HUES64 (cell line): ENCODE results near the gene BACH2.
"Not testable (repeated sequence)": the region's sequence is repeated elsewhere in the genome, so short reads cannot be mapped to it uniquely, and the experiment has no call there.

Source experiments
- H3K27ac ChIP-seq: 2 replicates; pipeline ENCODE4 v1.7.0; 2013; ENCODE audit warnings: low read depth, low read length, inconsistent platforms
- H3K27me3 ChIP-seq: 2 replicates; pipeline ENCODE4 v1.6.1; 2013; ENCODE audit warnings: mild to moderate bottlenecking, low read length; ENCODE audit not compliant: insufficient read depth
- H3K36me3 ChIP-seq: 2 replicates; pipeline ENCODE4 v1.6.1; 2013; ENCODE audit warnings: mild to moderate bottlenecking, low read length; ENCODE audit not compliant: insufficient read depth
- H3K4me1 ChIP-seq: 2 replicates; pipeline ENCODE4 v1.6.1; 2013; ENCODE audit warnings: mild to moderate bottlenecking, low read length, moderate library complexity; ENCODE audit not compliant: insufficient read depth
- H3K4me3 ChIP-seq: 2 replicates; pipeline ENCODE4 v1.5.1; 2013; ENCODE audit warnings: mild to moderate bottlenecking, low read length, moderate library complexity
- H3K9ac ChIP-seq: 2 replicates; pipeline ENCODE4 v1.6.1; 2013; ENCODE audit warnings: mild to moderate bottlenecking, low read depth, low read length
- H3K9me3 ChIP-seq: 2 replicates; pipeline ENCODE4 v1.6.1; 2013; ENCODE audit warnings: low read depth, low read length; ENCODE audit not compliant: insufficient read depth
- WGBS: fragments of 150-250, 120-280 bp; methylation state at CpG from one replicate; pipeline ENCODE4 v1.1.7; 2013; ENCODE audit warnings: missing lambda C conversion rate; 5-methylcytosine and 5-hydroxymethylcytosine counted together

BACH2 gene

DNA sequence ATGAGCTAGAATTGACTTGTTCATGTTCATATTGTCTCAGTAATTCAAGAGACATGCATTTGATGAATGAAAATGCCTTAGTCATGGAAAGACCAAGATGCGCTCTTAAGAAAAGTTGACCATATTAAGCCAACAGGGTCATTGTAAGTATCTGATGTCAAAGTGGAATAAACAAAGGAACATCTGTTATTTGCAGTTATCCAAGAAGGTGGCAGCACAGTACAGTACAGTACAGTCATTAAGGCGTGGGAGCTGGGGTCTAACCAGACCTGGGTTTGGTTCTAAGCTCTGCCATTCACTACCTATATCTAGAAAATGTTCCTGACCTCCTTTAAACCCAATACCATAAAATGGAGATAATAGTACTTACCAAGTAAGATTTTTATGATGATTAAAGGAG is 178.1 kb downstream of the BACH2 start:
- Histone ChIP-seq H3K27me3 (no peaks in the 10 kb centered on the region), H3K36me3 (no peaks in the 10 kb centered on the region), H3K4me3 (no peak overlapping the region), H3K9me3 (peaks cover 2% of the 10 kb centered on the region; the same call in 1 of the 2 replicates), H3K9ac (no peak overlapping the region), H3K4me1 (no peaks in the 10 kb centered on the region; the same call in 1 of the 2 replicates), H3K27ac (no peak overlapping the region)
- 93% methylated on average over 2 of the region's 2 CpGs for WGBS

GRCh38 chr6:90118069-90118468 is 178.6 kb downstream of the BACH2 start:
- WGBS: 94% methylated on average over 1 of the region's 1 CpG
- Histone ChIP-seq H3K27me3 (no peaks in the 10 kb centered on the region), H3K9me3 (peaks cover 7% of the 10 kb centered on the region; the same call in 1 of the 2 replicates), H3K4me3 (no peak overlapping the region), H3K9ac (no peak overlapping the region), H3K4me1 (no peaks in the 10 kb centered on the region; the same call in 1 of the 2 replicates), H3K27ac (no peak overlapping the region), H3K36me3 (no peaks in the 10 kb centered on the region)

GRCh38 chr6:90116126-90116525 is 180.5 kb downstream of the BACH2 start:
- not testable (repeated sequence) for H3K27ac ChIP-seq, H3K27me3 ChIP-seq, H3K4me1 ChIP-seq, H3K9ac ChIP-seq, H3K9me3 ChIP-seq, H3K4me3 ChIP-seq, H3K36me3 ChIP-seq
- 90% methylated on average over 3 of the region's 3 CpGs for WGBS

GRCh38 chr6:90113389-90113788 is 183.3 kb downstream of the BACH2 start:
- no peaks in the 10 kb centered on the region for H3K27me3 ChIP-seq
- H3K27ac ChIP-seq: no peak overlapping the region
- no peaks in the 10 kb centered on the region; the same call in 1 of the 2 replicates for H3K4me1 ChIP-seq
- no peak overlapping the region for H3K4me3 ChIP-seq
- H3K9me3 ChIP-seq: peaks cover 8% of the 10 kb centered on the region; the same call in 1 of the 2 replicates
- H3K36me3 ChIP-seq: no peaks in the 10 kb centered on the region
- H3K9ac ChIP-seq: no peak overlapping the region

DNA sequence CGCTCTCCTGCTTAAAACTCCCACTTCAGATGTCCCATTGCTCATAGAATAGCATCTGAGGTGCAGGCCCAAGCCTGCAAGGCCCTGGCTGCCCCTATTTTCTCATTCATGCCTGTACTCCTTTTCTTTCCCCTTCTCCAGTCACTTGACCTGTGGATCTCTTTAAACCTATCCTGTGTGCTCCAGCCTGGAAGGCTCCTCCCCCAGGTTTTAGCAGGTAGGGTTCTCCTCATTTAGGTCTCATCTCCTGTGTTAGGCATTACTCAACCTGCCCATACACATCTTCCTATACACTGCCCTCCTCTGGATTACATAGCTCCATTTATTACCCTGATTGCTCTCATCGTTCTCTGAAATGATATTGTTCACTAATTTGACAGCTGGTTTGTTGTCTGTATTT is 185.3 kb downstream of the BACH2 start:
- no peak overlapping the region for H3K27ac ChIP-seq
- peaks cover 8% of the 10 kb centered on the region; the same call in 1 of the 2 replicates for H3K9me3 ChIP-seq
- no peaks in the 10 kb centered on the region for H3K4me1 ChIP-seq
- no peak overlapping the region for H3K9ac ChIP-seq
- WGBS: 98% methylated on average over 2 of the region's 2 CpGs
- no peak overlapping the region for H3K4me3 ChIP-seq
- H3K27me3 ChIP-seq: no peaks in the 10 kb centered on the region
- no peaks in the 10 kb centered on the region for H3K36me3 ChIP-seq

GRCh38 chr6:90110971-90111370 is 185.7 kb downstream of the BACH2 start:
- WGBS: 96% methylated on average over 5 of the region's 5 CpGs
- Histone ChIP-seq H3K9ac (no peak overlapping the region), H3K4me3 (no peak overlapping the region), H3K9me3 (peaks cover 8% of the 10 kb centered on the region; the same call in 1 of the 2 replicates), H3K36me3 (no peaks in the 10 kb centered on the region), H3K4me1 (no peaks in the 10 kb centered on the region), H3K27ac (no peak overlapping the region), H3K27me3 (no peaks in the 10 kb centered on the region)

DNA sequence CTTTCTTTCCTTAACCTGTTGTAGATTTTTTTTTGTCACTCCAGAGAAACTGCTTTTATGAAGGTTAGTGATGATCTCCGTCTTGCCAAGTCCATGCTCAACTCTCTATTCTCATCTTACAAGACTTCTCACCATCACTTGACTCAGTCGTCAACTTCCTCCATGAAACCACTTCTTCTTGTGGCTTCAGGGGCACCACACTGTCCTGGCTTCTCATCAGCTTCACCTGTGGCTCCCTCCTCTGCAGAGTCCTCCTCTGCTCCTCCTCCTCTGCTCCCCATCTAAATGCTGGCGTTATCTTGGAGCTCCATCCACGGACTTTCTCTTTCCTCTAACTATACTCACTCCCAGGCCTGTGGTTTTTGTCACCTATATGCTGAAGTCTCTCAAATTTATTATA is 187.5 kb downstream of the BACH2 start:
- no peak overlapping the region for H3K9ac ChIP-seq
- no peaks in the 10 kb centered on the region for H3K36me3 ChIP-seq
- no peaks in the 10 kb centered on the region for H3K27me3 ChIP-seq
- no peak overlapping the region for H3K4me3 ChIP-seq
- H3K27ac ChIP-seq: no peak overlapping the region
- H3K9me3 ChIP-seq: peaks cover 8% of the 10 kb centered on the region; the same call in 1 of the 2 replicates
- WGBS: 81% methylated on average over 4 of the region's 4 CpGs
- H3K4me1 ChIP-seq: no peaks in the 10 kb centered on the region

DNA sequence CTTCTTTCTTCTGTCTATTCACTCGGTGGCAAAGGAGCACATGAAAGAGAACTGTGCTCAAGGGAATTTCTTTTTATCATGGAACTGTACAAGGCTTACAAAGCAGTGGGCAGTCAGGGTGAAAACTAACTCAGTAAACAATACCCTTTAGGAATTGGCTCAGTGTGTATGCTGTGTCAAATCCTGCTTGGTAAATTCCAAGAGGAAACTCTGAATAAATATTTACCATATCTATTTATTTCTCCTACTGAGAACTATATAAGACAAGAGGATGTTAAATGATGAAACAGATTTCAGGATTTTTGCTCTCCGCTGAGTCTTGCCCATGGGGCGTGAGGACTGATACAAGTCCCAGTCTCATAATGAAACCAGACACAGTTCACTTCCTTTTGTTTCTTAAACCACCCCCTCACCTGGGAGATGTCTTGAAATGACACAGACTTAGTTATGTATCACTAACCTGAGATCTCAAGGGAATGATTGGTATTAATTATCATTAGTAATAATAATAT is 188.8 kb downstream of the BACH2 start:
- 94% methylated on average over 3 of the region's 3 CpGs for WGBS
- no peak overlapping the region for H3K4me3 ChIP-seq
- no peak overlapping the region for H3K27ac ChIP-seq
- no peak overlapping the region for H3K9ac ChIP-seq
- H3K27me3 ChIP-seq: no peaks in the 10 kb centered on the region
- H3K4me1 ChIP-seq: no peaks in the 10 kb centered on the region
- no peaks in the 10 kb centered on the region for H3K36me3 ChIP-seq
- H3K9me3 ChIP-seq: no peaks in the 10 kb centered on the region

DNA sequence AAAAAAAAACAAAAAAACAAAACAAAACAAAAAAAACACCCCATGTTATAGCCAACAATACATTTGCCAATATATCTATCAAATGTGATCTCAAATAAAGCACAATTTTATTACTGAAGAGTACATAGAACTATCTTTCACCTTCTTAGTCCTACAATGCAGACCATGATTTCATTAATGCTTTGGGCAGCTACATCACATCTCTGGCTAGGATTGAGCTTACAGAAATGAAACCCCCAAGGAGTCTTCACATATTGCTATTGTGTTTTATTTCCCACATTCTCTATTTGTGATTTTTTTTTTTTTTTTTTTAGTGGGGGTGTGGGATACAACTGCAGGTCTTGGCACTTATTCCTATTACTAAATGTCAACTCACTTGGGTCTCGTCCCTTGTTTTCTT is 189.3 kb downstream of the BACH2 start:
- Histone ChIP-seq H3K4me3 (no peak overlapping the region), H3K27ac (no peak overlapping the region), H3K36me3 (no peaks in the 10 kb centered on the region), H3K27me3 (no peaks in the 10 kb centered on the region), H3K9ac (no peak overlapping the region), H3K4me1 (no peaks in the 10 kb centered on the region), H3K9me3 (no peaks in the 10 kb centered on the region)
- WGBS: 94% methylated on average over 1 of the region's 1 CpG

- H3K27ac ChIP-seq: no peak overlapping the region
- 99% methylated on average over 3 of the region's 3 CpGs for WGBS
- no peaks in the 10 kb centered on the region for H3K4me1 ChIP-seq
- no peak overlapping the region for H3K9ac ChIP-seq
- H3K9me3 ChIP-seq: no peaks in the 10 kb centered on the region
- H3K27me3 ChIP-seq: no peaks in the 10 kb centered on the region
- H3K36me3 ChIP-seq: no peaks in the 10 kb centered on the region
- no peak overlapping the region for H3K4me3 ChIP-seq
Measured at GRCh38 chr6:90106449-90106848, 190.2 kb downstream of the BACH2 start.

GRCh38 chr6:90105506-90106170 is 191.0 kb downstream of the BACH2 start:
- Histone ChIP-seq H3K27me3 (no peaks in the 10 kb centered on the region), H3K9ac (no peak overlapping the region), H3K4me3 (no peak overlapping the region), H3K36me3 (no peaks in the 10 kb centered on the region), H3K27ac (no peak overlapping the region), H3K9me3 (no peaks in the 10 kb centered on the region), H3K4me1 (no peaks in the 10 kb centered on the region)
- 100% methylated on average over 1 of the region's 1 CpG for WGBS
